ENCODE data around the gene NCCRP1.
"Not testable (repeated sequence)": the region's sequence is repeated elsewhere in the genome, so short reads cannot be mapped to it uniquely, and the experiment has no call there.

The NCCRP1 gene

GRCh38 chr19:39245166-39245565 lies 48.4 kb downstream of the NCCRP1 start:
- not testable (repeated sequence) for DNase-seq (ENCODE audit: low read depth in 2 of 2)

- DNase-seq (ENCODE audit: low read depth in 2 of 2): no peak
These were observed 50.3 kb downstream of the NCCRP1 start for GRCh38 chr19:39246951-39247669.

- DNase-seq (ENCODE audit: low read depth in 2 of 2): no peak
These were observed 51.2 kb downstream of the NCCRP1 start for GRCh38 chr19:39247701-39248664.

- no peak for DNase-seq (ENCODE audit: low read depth in 2 of 2)
These were observed 52.0 kb downstream of the NCCRP1 start, which contains the start of gene IFNL4 for GRCh38 chr19:39248806-39249205. TSS of gene IFNL4 (minus strand) at chr19:39248856.

- DNase-seq (ENCODE audit: low read depth in 2 of 2): no peak
These were observed 54.3 kb downstream of the NCCRP1 start for GRCh38 chr19:39251081-39251480.
